PC-3 (cell line): ENCODE results near the gene CYP4B1. TPM values are rescaled to one million over a fixed set of nuclear protein-coding genes. Genes with fewer than 3 reads are reported as not detected.

Experiments
- ATAC-seq: fragments of 200-7000 bp; cut with Tn5 transposase; 2 replicates; pipeline ENCODE4 v1.9.1; 2020; ENCODE audit warnings: mild to moderate bottlenecking, moderate library complexity
- BruUV-seq: library from RNA; stranded (reverse); fragments of 400-500 nt; replicated peaks from 2 replicates; lab custom pipeline; 2021; lab: Mats Ljungman, UMichigan
- CTCF ChIA-PET: fragments of 300-600 bp; sonication (Branson Sonifier 250); formaldehyde crosslinking; loops from one replicate; lab custom pipeline; 2022; ENCODE audit warnings: antibody characterized with exemption; lab: Charles Lee
- POLR2A ChIA-PET: fragments of 300-600 bp; sonication (Branson Sonifier 250); formaldehyde crosslinking; loops from one replicate; lab custom pipeline; 2022; ENCODE audit warnings: antibody characterized with exemption; ENCODE audit not compliant: unreplicated experiment; lab: Charles Lee
- DNase-seq: peaks from one replicate; pipeline ENCODE4 v3.0.0-alpha.2; 2015
- H2AFZ ChIP-seq: fragments of 300-600 bp; sonication (generic); 2 replicates; pipeline ENCODE4 v1.6.0; 2016; ENCODE audit warnings: antibody characterized with exemption, low read length
- H3F3A ChIP-seq: fragments of 300-600 bp; sonication (generic); one replicate; pipeline ENCODE4 v1.6.0; 2017; ENCODE audit warnings: antibody characterized with exemption, low read length, control low read depth, mild to moderate bottlenecking; ENCODE audit not compliant: unreplicated experiment
- H3K27ac ChIP-seq: fragments of 300-600 bp; sonication (generic); 2 replicates; pipeline ENCODE4 v1.5.1; 2016; ENCODE audit warnings: mild to moderate bottlenecking, low read length
- H3K27me3 ChIP-seq: fragments of 300-600 bp; sonication (generic); 2 replicates; pipeline ENCODE4 v1.6.1; 2016; ENCODE audit warnings: low read length, mixed read lengths
- H3K36me3 ChIP-seq: fragments of 300-600 bp; sonication (generic); 2 replicates; pipeline ENCODE4 v1.6.1; 2016; ENCODE audit warnings: low read depth, mixed run types, low read length, mixed read lengths
- H3K4me1 ChIP-seq: fragments of 300-600 bp; sonication (generic); 2 replicates; pipeline ENCODE4 v1.5.1; 2016; ENCODE audit warnings: low read length; ENCODE audit not compliant: insufficient read depth
- H3K4me2 ChIP-seq: fragments of 300-600 bp; sonication (generic); 2 replicates; pipeline ENCODE4 v1.6.0; 2016; ENCODE audit warnings: low read length
- H3K4me3 ChIP-seq: fragments of 300-600 bp; sonication (generic); 2 replicates; pipeline ENCODE4 v1.5.1; 2016; ENCODE audit warnings: mild to moderate bottlenecking, low read length, mixed read lengths
- H3K79me2 ChIP-seq: fragments of 300-600 bp; sonication (generic); 2 replicates; pipeline ENCODE4 v1.6.1; 2017; ENCODE audit warnings: low read length, mixed read lengths
- H3K9ac ChIP-seq: fragments of 300-600 bp; sonication (generic); 2 replicates; pipeline ENCODE4 v1.6.0; 2016; ENCODE audit warnings: mild to moderate bottlenecking, low read length
- H3K9me2 ChIP-seq: fragments of 300-600 bp; sonication (generic); replicated peaks from 2 replicates; pipeline ENCODE4 v1.6.1; 2016; ENCODE audit warnings: mixed run types, low read length, mixed read lengths
- H3K9me3 ChIP-seq: fragments of 300-600 bp; sonication (generic); 2 replicates; pipeline ENCODE4 v1.6.1; 2016; ENCODE audit warnings: low read length, mixed read lengths
- H4K20me1 ChIP-seq: fragments of 300-600 bp; sonication (generic); 2 replicates; pipeline ENCODE4 v1.6.1; 2016; ENCODE audit warnings: low read length, mixed read lengths
- CTCF ChIP-seq: fragments of 300-600 bp; sonication (generic); conservative IDR thresholded peaks from 2 replicates; pipeline ENCODE4 v1.5.1; 2017; ENCODE audit warnings: antibody characterized with exemption, low read depth, mild to moderate bottlenecking, low read length
- EZH2 ChIP-seq: fragments of 300-600 bp; sonication (generic); IDR thresholded peaks from one replicate; pipeline ENCODE4 v1.6.1; 2017; ENCODE audit warnings: antibody characterized with exemption, mild to moderate bottlenecking, low read length; ENCODE audit not compliant: unreplicated experiment
- EZH2phosphoT487 ChIP-seq: fragments of 300-600 bp; sonication (generic); IDR thresholded peaks from 2 replicates; pipeline ENCODE4 v1.6.1; 2018; ENCODE audit warnings: mild to moderate bottlenecking, antibody characterized with exemption, low read length, borderline replicate concordance
- intact Hi-C: fragments of 100-400 bp; cut with micrococcal nuclease; formaldehyde crosslinking; loops from 2 replicates; pipeline ENCODE4 v1.9.0; 2023
- total RNA-seq: library from RNA; depleted of rRNA; stranded (reverse); fragments of >200 nt; gene quantifications from 2 replicates; pipeline ENCODE4 v1.2.3, GENCODE V29; 2014

CYP4B1 gene
- total RNA-seq, 1 experiment from 2014 or later: not detected

- Histone ChIP-seq H3K9me3 (no peaks in the 10 kb centered on the region), H3K4me3 (no peak overlapping the region), H4K20me1 (no peaks in the 10 kb centered on the region), H3K79me2 (no peaks in the 10 kb centered on the region), H3K4me2 (no peak overlapping the region), H3K27ac (no peak overlapping the region), H3K9me2 (no peaks in the 10 kb centered on the region), H3K36me3 (no peaks in the 10 kb centered on the region), H3K4me1 (no peaks in the 10 kb centered on the region), H2AFZ (no peak overlapping the region), H3K9ac (no peak overlapping the region), H3K27me3 (peaks cover 27% of the 10 kb centered on the region; the same call in 1 of the 2 replicates), H3F3A (no peaks in the 10 kb centered on the region)
- no peak for TF ChIP-seq EZH2
- CTCF ChIA-PET: no interaction called here
- no TSS peak for BruUV-seq
- POLR2A ChIA-PET: no interaction called here
- intact Hi-C loops: no loop called here
- DNase-seq (no peak), ATAC-seq (no peak)
Observed at GRCh38 chr1:46801323-46802055, 2.6 kb downstream of the CYP4B1 start.

DNA sequence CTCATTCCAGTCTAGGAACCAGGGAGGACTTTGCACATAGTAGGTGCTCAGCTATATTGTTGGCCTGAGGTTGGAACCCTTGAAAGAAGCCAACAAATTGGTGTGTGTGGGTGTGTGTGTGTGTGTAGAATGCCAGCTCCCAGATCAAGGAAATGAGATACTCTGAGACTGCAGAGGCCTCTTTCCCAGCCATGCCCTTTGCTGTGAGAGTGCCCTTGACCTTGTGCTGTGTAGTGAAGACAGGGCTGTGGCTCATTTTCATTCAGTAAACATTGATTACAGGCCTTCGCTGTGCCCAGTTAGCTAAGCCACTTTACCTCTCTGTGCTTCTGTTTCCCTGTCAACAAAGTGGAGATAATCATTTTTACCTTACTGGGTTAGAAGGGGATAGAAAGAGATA is 3.2 kb downstream of the CYP4B1 start:
- no peak for ATAC-seq
- POLR2A ChIA-PET: no interaction called here

GRCh38 chr1:46802901-46803574 is 4.2 kb downstream of the CYP4B1 start:
- CTCF ChIA-PET: no interaction called here
- H3K27ac ChIP-seq: no peak overlapping the region
- no peak for DNase-seq
- H4K20me1 ChIP-seq: no peaks in the 10 kb centered on the region
- no peaks in the 10 kb centered on the region for H3K9me3 ChIP-seq
- no peaks in the 10 kb centered on the region for H3K4me1 ChIP-seq
- no TSS peak for BruUV-seq
- H3K9ac ChIP-seq: no peak overlapping the region
- POLR2A ChIA-PET: no interaction called here
- no peak overlapping the region for H3K4me3 ChIP-seq
- no peaks in the 10 kb centered on the region for H3K36me3 ChIP-seq
- no peak overlapping the region for H3K4me2 ChIP-seq
- H3F3A ChIP-seq: no peaks in the 10 kb centered on the region
- TF ChIP-seq EZH2: no peak
- TF ChIP-seq EZH2phosphoT487: no peak
- no peak for TF ChIP-seq CTCF
- no peaks in the 10 kb centered on the region for H3K79me2 ChIP-seq
- intact Hi-C loops: no loop called here
- H2AFZ ChIP-seq: no peak overlapping the region
- peaks cover 20% of the 10 kb centered on the region; the same call in 1 of the 2 replicates for H3K27me3 ChIP-seq
- no peaks in the 10 kb centered on the region for H3K9me2 ChIP-seq
- no peak for ATAC-seq

More for the DNA sequence above, 3.2 kb downstream of the CYP4B1 start:
- no peaks in the 10 kb centered on the region for H3K9me2 ChIP-seq
- CTCF ChIA-PET: no interaction called here
- no peaks in the 10 kb centered on the region for H3K4me1 ChIP-seq
- no peak overlapping the region for H3K27ac ChIP-seq
- no peak overlapping the region for H3K4me3 ChIP-seq
- no TSS peak for BruUV-seq
- TF ChIP-seq EZH2phosphoT487 (no peak), EZH2 (no peak), CTCF (no peak)
- H3K36me3 ChIP-seq: no peaks in the 10 kb centered on the region
- no peak overlapping the region for H2AFZ ChIP-seq
- no peak for DNase-seq
- H3K4me2 ChIP-seq: no peak overlapping the region
- no peak overlapping the region for H3K9ac ChIP-seq
- peaks cover 27% of the 10 kb centered on the region; the same call in 1 of the 2 replicates for H3K27me3 ChIP-seq
- intact Hi-C loops: no loop called here
- no peaks in the 10 kb centered on the region for H4K20me1 ChIP-seq
- H3F3A ChIP-seq: no peaks in the 10 kb centered on the region
- no peaks in the 10 kb centered on the region for H3K9me3 ChIP-seq
- H3K79me2 ChIP-seq: no peaks in the 10 kb centered on the region
